Subcutaneous adipose tissue (tissue), 4 donors: ENCODE results near the gene TCTN2. TPM values are rescaled to one million over a fixed set of nuclear protein-coding genes. Genes with fewer than 3 reads are reported as not detected.

ENCODE experiments used
- CTCF ChIP-seq: fragments of 450-650 bp; IDR thresholded peaks from one replicate; pipeline ENCODE4 v1.5.1; 2016; ENCODE audit warnings: low read depth, mild to moderate bottlenecking, control low read depth, antibody characterized with exemption, moderate library complexity
- total RNA-seq, 4 donors: library from RNA; depleted of rRNA; stranded (reverse); fragments of >200 nt; gene quantifications; one replicate each; pipeline ENCODE4 v1.1.0, GENCODE V29; 2016

The TCTN2 gene
- total RNA-seq, 4 donors from 2014 or later, result 4.5 to 7.7 (median 5.5) TPM

- no peak for TF ChIP-seq CTCF
Measured at GRCh38 chr12:123723765-123724164, 52.9 kb downstream of the TCTN2 start.

GRCh38 chr12:123726244-123726643, 55.3 kb downstream of the TCTN2 start:
- TF ChIP-seq CTCF, result no peak

GRCh38 chr12:123726962-123727361, 56.0 kb downstream of the TCTN2 start:
- TF ChIP-seq CTCF, result no peak

- TF ChIP-seq CTCF, result no peak
Measured at GRCh38 chr12:123727878-123728277, 57.0 kb downstream of the TCTN2 start.

- no peak for TF ChIP-seq CTCF
Measured at GRCh38 chr12:123731596-123731995, 60.7 kb downstream of the TCTN2 start.

GRCh38 chr12:123732251-123732650, 61.3 kb downstream of the TCTN2 start:
- no peak for TF ChIP-seq CTCF

GRCh38 chr12:123733229-123733628, 62.3 kb downstream of the TCTN2 start:
- TF ChIP-seq CTCF, result no peak
